Bronchial epithelial cell (primary cell): Measurements from ENCODE around the gene POLD1. TPM values are rescaled to one million over a fixed set of nuclear protein-coding genes. Genes with fewer than 3 reads are reported as not detected.

Experiments used
- DNase-seq: peaks from one replicate; pipeline ENCODE4 v3.0.0-alpha.2; 2010; ENCODE audit warnings: low read depth
- FAIRE-seq: peaks from 2 replicates; lab custom pipeline; 2011; peaks lifted over from hg19 to GRCh38; lab: Jason Lieb, UNC
- H3K27me3 ChIP-seq: 2 replicates; pipeline ENCODE4 v1.5.1; 2011; ENCODE audit warnings: low read length; ENCODE audit not compliant: control insufficient read depth, insufficient read depth
- H3K36me3 ChIP-seq: 2 replicates; pipeline ENCODE4 v1.5.1; 2011; ENCODE audit warnings: low read length; ENCODE audit not compliant: control insufficient read depth, insufficient read depth
- H3K4me3 ChIP-seq: 2 replicates; pipeline ENCODE4 v1.5.1; 2011; ENCODE audit warnings: mild to moderate bottlenecking, low read depth, low read length, control low read depth
- CTCF ChIP-seq: IDR thresholded peaks from 2 replicates; pipeline ENCODE4 v1.5.1; 2011; ENCODE audit warnings: mild to moderate bottlenecking, moderate library complexity, low read length, control low read depth, inconsistent platforms; ENCODE audit not compliant: insufficient read depth, severe bottlenecking
- total RNA-seq: library from RNA; depleted of rRNA; stranded (reverse); fragments of >200 nt; gene quantifications from 2 replicates; pipeline ENCODE4 v1.2.1, GENCODE V29; 2014

POLD1 gene
- total RNA-seq, 1 donor from 2014 or later, result 28.4 TPM

GRCh38 chr19:50365434-50366306, 18.5 kb upstream of the POLD1 start, which contains the start of gene NAPSA:
NAPSA (minus strand) TSS chr19:50365639; CDS start chr19:50365621, 18 bp downstream.
- no peak for TF ChIP-seq CTCF
- FAIRE-seq, result no peak

GRCh38 chr19:50368649-50369570, 15.2 kb upstream of the POLD1 start:
- FAIRE-seq (no peak), DNase-seq (peak; percentile 79)
- H3K27me3 ChIP-seq, result no peaks in the 10 kb centered on the region
- peak; percentile 88 for TF ChIP-seq CTCF
- no peaks in the 10 kb centered on the region for H3K36me3 ChIP-seq
- H3K4me3 ChIP-seq, result peak overlapping the region; percentile 55

More at GRCh38 chr19:50365434-50366306, 18.5 kb upstream of the POLD1 start, which contains the start of gene NAPSA:
- Histone ChIP-seq H3K36me3 (no peaks in the 10 kb centered on the region), H3K4me3 (no peak within 1 kb of the TSS), H3K27me3 (no peaks in the 10 kb centered on the region)
- DNase-seq, result no peak

- Histone ChIP-seq H3K36me3 (no peaks in the 10 kb centered on the region), H3K4me3 (no peak overlapping the region), H3K27me3 (no peaks in the 10 kb centered on the region)
- TF ChIP-seq CTCF, result no peak
- no peak for FAIRE-seq
- DNase-seq, result no peak
Observed at GRCh38 chr19:50371914-50372475, 12.2 kb upstream of the POLD1 start.

GRCh38 chr19:50376166-50377050, 7.7 kb upstream of the POLD1 start, which contains the start of gene NR1H2:
NR1H2 (plus strand) TSS chr19:50376457; CDS start chr19:50377606, 1,149 bp downstream.
- TF ChIP-seq CTCF, result no peak
- peak within 1 kb of the TSS; percentile 97 for H3K4me3 ChIP-seq
- FAIRE-seq, result no peak
- peak; percentile 88 for DNase-seq
- no peaks in the 10 kb centered on the region for H3K27me3 ChIP-seq
- peaks cover 31% of the 10 kb centered on the region for H3K36me3 ChIP-seq

- Histone ChIP-seq H3K27me3 (no peaks in the 10 kb centered on the region), H3K4me3 (no peak overlapping the region), H3K36me3 (peaks cover 34% of the 10 kb centered on the region)
- no peak for TF ChIP-seq CTCF
- peak; percentile 19 for DNase-seq
- FAIRE-seq, result no peak
Observed at GRCh38 chr19:50377051-50377461, 7.1 kb upstream of the POLD1 start.
